DOHH2 (cell line): Measurements from ENCODE around the gene TGFBR3L.

Experiments
- CTCF ChIP-seq: fragments of 200-600 bp; sonication (generic); IDR thresholded peaks from one replicate; pipeline ENCODE4 v1.5.1; 2014; ENCODE audit warnings: antibody characterized with exemption, mild to moderate bottlenecking, low read depth, low read length; ENCODE audit not compliant: poor library complexity, severe bottlenecking
- EZH2phosphoT487 ChIP-seq: fragments of 200-600 bp; sonication (generic); IDR thresholded peaks from 2 replicates; pipeline ENCODE4 v1.6.1; 2017; ENCODE audit warnings: borderline replicate concordance, mild to moderate bottlenecking, antibody characterized with exemption, low read length, moderate library complexity, mixed read lengths

GRCh38 chr19:7941895-7942596 is 27.4 kb downstream of the TGFBR3L start:
- TF ChIP-seq CTCF, result no peak
- no peak for TF ChIP-seq EZH2phosphoT487
